GM20431 (cell line): ENCODE results near the gene ZGLP1.
"Not testable (repeated sequence)": the region's sequence is repeated elsewhere in the genome, so short reads cannot be mapped to it uniquely, and the experiment has no call there.

Experiments used
- in situ Hi-C: fragments of 300-500 bp; cut with MseI, MboI; formaldehyde crosslinking; loops from one replicate; pipeline ENCODE4 v1.15.0; 2020; ENCODE audit warnings: low sequenced_read_pairs; ENCODE audit not compliant: unreplicated experiment

The ZGLP1 gene

GRCh38 chr19:10283301-10284064, 26.1 kb downstream of the ZGLP1 start:
- in situ Hi-C loops = no loop called here

DNA sequence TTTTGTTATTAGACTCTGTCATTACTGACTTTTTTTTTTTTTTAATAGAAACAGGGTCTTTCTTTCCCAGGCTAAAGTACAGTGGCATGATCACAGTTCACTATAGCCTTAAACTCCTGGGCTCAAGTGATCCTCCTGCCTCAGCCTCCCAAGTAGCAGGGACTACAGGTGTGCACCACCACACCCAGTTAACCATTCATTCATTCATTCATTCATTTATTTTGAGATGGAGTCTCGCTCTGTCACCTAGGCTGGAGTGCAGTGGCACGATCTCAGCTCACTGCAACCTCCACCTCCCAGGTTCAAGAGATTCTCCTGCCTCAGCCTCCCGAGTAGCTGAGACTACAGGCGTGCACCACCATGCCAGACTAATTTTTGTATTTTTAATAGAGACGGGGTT, 27.6 kb downstream of the ZGLP1 start:
- in situ Hi-C loops = not testable (repeated sequence)

GRCh38 chr19:10279737-10280442, 29.7 kb downstream of the ZGLP1 start:
- in situ Hi-C loops = no loop called here

GRCh38 chr19:10278935-10279334, 30.7 kb downstream of the ZGLP1 start:
- in situ Hi-C loops = no loop called here

GRCh38 chr19:10277795-10278589, 31.6 kb downstream of the ZGLP1 start:
- in situ Hi-C loops = no loop called here

DNA sequence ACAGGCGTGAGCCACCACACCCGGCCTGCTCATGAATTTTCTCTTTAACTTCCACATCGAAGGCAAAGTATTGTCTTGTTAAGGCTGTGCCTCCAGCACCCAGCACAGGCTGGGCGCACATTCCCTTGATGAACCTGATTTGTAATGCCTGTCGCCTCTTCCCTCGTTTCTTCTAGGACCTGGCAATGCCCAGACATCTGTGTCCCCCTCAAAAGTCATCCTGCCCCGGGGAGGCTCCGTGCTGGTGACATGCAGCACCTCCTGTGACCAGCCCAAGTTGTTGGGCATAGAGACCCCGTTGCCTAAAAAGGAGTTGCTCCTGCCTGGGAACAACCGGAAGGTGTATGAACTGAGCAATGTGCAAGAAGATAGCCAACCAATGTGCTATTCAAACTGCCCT, 35.0 kb downstream of the ZGLP1 start:
- in situ Hi-C loops = loop anchor here (5.0 kb wide), 1 partner anchor 108 kb away; the partner anchor contains the start of gene TYK2

DNA sequence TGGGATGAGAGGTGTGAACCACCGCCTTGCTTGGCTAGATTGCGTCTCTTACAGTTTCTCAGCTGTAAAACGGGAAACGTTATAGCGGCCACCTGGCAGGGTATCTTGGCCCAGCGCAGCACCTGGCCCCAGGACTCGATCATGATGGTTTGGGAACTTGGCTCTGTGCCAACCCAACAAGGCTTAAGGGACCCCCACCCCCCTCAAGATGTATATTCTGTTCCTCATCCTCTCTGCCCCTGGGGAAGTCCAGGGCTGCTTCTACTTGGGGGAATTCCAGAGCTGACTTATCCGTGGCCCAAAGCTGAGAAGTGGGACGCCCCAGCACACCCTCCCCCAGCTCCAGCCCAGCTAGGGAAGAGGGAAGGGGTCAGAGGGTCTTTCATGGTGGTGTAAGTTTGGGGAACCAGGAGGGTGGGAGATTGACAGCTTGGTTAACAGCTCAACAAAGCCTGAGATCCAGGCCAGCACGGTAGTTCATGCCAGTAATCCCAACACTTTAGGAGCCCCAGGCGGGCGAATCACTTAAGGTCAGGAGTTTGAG, 38.0 kb downstream of the ZGLP1 start:
- in situ Hi-C loops = loop anchor here (5.0 kb wide), 1 partner anchor 111 kb away; the partner anchor contains the start of gene TYK2

- in situ Hi-C loops = loop anchor here (5.0 kb wide), 1 partner anchor 111 kb away; the partner anchor contains the start of gene TYK2
Observed at GRCh38 chr19:10270616-10271394, 38.8 kb downstream of the ZGLP1 start, which contains the start of gene ICAM1. Gene ICAM1, plus strand, starts transcription at chr19:10271120. Its CDS starts 40 bp downstream, at chr19:10271160.

GRCh38 chr19:10270180-10270615, 39.4 kb downstream of the ZGLP1 start:
- in situ Hi-C loops = loop anchor here (5.0 kb wide), 1 partner anchor 112 kb away; the partner anchor contains the start of gene TYK2

GRCh38 chr19:10269333-10270179, 40.1 kb downstream of the ZGLP1 start:
- in situ Hi-C loops = loop anchor here (5.0 kb wide), 1 partner anchor 113 kb away; the partner anchor contains the start of gene TYK2

DNA sequence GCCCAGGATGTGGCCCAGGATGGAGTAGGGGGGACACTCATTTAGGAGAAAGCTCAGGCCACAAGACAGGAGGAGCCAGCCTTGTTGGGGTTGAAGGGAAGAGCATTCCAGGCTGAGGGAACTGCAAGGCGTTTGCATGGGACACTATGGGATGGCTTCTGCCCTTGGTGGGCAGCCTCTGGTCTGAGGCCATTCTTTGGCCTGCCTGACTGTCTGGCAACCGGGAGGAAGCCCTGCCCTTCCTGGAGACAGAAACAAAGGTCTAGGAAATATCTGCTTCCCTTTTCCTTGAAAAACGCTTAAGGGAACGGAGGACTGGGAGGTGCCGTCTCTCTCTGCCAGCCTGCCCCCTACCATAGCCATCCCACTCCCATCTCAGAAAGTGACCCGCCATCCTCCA, 41.5 kb downstream of the ZGLP1 start:
- in situ Hi-C loops = no loop called here

DNA sequence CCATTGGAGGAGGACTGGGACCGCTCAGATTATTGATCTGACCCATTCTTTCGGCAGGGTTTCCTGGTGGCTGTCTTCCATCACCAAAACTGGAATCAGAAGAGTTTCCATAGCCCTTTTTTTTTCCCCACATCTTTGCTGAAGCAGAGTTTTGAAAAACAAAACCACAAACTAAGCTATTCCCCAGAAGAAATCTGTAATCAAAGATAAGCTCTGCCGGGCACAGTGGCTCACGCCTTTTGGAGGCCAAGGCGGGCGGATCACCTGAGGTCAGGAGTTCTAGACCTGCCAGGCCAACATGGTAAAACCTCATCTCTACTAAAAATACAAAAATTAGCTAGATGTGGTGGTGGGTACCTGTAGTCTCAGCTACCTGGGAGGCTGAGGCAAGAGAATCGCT, 42.9 kb downstream of the ZGLP1 start:
- in situ Hi-C loops = no loop called here

DNA sequence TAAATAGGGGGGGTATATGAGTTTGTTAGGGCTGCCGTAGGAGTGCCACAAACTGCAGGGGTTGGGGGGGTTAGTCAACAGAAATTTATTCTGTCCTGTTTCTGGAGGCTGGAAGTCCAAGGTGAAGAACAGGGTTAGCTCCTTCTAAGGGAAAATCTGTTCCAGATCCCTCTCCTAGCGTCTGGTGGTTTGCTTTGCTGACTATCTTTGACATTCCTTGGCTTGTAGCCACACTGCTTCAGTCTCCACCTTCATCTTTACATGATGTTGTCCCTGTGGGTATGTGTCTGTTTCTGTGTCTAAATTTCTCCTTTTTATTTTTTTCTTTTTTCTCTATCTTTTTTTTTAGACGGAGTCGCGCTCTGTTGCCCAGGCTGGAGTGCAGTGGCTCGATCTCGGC, 46.8 kb downstream of the ZGLP1 start:
- in situ Hi-C loops = no loop called here

DNA sequence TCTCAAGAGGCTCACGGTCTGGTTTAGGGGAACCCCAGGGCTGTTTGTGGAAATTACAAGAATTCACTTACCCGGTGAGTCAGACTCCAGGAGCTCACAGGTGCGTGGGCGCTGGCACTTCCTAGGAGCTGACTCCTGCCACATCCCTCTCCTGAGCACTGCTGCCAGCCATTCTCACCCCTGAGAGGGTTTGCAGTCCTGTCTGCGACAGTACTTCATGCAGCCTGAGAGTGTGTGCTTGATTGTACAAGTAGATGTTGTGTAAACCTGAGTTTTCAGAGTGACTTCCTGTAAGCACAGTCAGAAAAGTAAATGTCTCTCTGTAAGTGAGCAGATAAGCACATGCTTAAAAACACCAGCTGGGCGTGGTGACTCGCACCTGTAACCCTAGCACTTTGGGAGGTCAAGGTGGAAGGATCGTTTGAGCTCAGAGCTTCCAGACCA, 49.5 kb downstream of the ZGLP1 start:
- in situ Hi-C loops = no loop called here

DNA sequence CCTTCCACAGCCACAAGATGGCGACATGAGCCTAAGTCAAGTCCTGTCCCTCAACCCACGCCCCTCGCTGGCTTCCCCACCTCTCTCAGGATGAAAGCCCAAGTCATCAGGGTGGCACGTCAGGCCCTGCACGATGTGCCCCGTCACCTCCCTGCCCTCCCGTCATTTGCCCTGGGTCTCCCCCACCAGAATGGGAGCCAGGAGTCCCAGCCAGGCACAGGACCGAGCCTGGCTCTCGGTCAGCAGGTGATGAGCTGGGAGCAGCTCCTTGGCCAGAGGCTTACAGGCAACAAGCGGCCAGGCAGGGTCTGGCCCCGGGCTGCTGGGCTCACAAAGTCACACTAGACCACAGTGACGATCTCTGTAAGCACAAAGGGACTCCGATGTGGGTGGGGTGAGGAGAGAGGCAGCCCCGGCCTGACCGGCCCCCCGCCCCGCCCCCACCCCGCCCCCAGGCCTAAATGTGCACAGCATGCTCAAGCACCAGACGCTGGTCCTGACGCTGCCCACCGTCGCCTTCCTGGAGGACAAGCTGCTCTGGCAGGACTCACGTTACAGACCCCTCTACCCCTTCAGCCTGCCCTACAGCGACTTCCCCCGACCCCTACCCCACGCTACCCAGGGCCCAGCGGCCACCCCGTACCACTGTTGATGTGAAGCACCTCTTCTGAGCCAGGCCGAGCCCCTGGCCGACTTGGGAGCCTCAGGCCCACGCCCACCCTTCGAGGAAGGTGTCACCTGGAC, 50.3 kb downstream of the ZGLP1 start:
- in situ Hi-C loops = no loop called here

DNA sequence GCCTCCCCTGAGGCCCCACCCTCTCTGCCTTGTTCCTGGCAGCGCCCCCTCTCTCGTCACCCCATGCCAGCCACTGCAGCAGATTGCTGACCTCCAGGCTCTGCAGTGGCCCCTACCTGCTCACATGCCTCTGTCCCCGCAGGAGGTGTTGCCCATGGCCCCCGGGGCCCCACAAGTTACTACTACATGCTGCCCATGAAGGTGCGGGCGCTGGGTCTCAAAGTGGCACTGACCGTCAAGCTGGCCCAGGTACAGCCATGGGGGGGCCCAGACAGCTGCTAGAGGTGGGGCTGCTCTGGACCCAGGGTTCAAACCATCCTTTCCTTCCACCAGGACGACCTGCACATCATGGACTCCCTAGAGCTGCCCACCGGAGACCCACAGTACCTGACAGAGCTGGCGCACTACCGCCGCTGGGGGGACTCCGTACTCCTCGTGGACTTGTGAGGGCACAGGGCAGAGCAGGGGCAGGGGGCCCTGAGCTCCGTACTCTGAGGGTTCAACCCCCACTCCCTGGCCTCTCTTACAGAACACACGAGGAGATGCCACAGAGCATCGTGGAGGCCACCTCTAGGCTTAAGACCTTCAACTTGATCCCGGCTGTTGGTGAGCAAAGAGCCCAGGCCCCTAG, 51.4 kb downstream of the ZGLP1 start:
- in situ Hi-C loops = no loop called here

DNA sequence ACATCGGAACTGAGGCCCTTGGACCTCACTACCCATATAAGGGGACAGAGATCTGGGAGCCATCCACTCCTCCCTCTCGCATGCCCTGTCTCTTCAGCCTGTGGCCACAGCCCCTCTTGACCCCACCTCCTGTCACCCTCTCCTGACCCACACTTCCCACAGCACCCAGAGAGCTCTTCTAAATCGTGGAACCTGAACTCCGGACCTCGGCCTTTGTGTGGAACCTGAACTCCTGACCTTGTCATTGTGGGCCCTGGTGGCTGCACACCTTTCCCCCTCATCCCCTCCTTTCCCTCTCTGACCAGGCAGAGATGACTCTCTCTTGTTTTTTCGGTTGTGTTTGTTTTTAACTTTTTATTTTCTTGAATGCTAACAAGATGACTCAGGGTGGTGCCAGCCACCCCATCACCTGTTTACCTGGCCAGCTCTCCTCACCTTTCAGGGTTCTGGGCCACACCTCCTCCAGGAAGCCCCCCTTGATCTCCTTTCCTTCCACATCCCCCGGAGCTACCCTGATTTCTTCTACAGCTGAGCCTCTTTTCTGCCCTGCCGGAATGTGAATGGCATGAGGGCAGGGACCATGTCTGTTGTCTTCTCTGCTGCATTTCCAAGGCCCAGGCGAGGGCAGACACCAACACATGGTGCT, 52.5 kb downstream of the ZGLP1 start:
- in situ Hi-C loops = no loop called here
